ENCODE measurements around the gene RHEB.

The RHEB gene

GRCh38 chr7:151431768-151432311 is 87.9 kb downstream of the RHEB start:
- DNase-seq (ENCODE audit: low read depth, low spot score), result no peak

- no peak for DNase-seq (ENCODE audit: low read depth, low spot score)
Observed at GRCh38 chr7:151431281-151431767, 88.4 kb downstream of the RHEB start.

GRCh38 chr7:151430391-151431205 is 89.1 kb downstream of the RHEB start:
- DNase-seq (ENCODE audit: low read depth, low spot score), result no peak

- DNase-seq (ENCODE audit: low read depth, low spot score), result no peak
Observed at GRCh38 chr7:151429560-151430331, 89.9 kb downstream of the RHEB start.

- DNase-seq (ENCODE audit: low read depth, low spot score), result no peak
Observed at GRCh38 chr7:151429237-151429559, 90.5 kb downstream of the RHEB start.

GRCh38 chr7:151428378-151429236 is 91.1 kb downstream of the RHEB start:
- no peak for DNase-seq (ENCODE audit: low read depth, low spot score)

- DNase-seq (ENCODE audit: low read depth, low spot score), result no peak
Observed at GRCh38 chr7:151427705-151428377, 91.9 kb downstream of the RHEB start.

- DNase-seq (ENCODE audit: low read depth, low spot score), result no peak
Observed at GRCh38 chr7:151426904-151427704, 92.6 kb downstream of the RHEB start.

GRCh38 chr7:151426441-151426903 is 93.2 kb downstream of the RHEB start:
- DNase-seq (ENCODE audit: low read depth, low spot score), result no peak

GRCh38 chr7:151425670-151426440 is 93.8 kb downstream of the RHEB start:
- no peak for DNase-seq (ENCODE audit: low read depth, low spot score)

- DNase-seq (ENCODE audit: low read depth, low spot score), result no peak
Observed at GRCh38 chr7:151424799-151425198, 94.9 kb downstream of the RHEB start.

GRCh38 chr7:151423936-151424335 is 95.8 kb downstream of the RHEB start:
- no peak for DNase-seq (ENCODE audit: low read depth, low spot score)

GRCh38 chr7:151423226-151423625 is 96.5 kb downstream of the RHEB start:
- DNase-seq (ENCODE audit: low read depth, low spot score), result no peak

GRCh38 chr7:151422212-151422611 is 97.5 kb downstream of the RHEB start:
- DNase-seq (ENCODE audit: low read depth, low spot score), result no peak

GRCh38 chr7:151420144-151420543 is 99.6 kb downstream of the RHEB start:
- DNase-seq (ENCODE audit: low read depth, low spot score), result no peak

- no peak for DNase-seq (ENCODE audit: low read depth, low spot score)
Observed at GRCh38 chr7:151416941-151417315, 102.8 kb downstream of the RHEB start.

- no peak for DNase-seq (ENCODE audit: low read depth, low spot score)
Observed at GRCh38 chr7:151416112-151416940, 103.4 kb downstream of the RHEB start.
